ENCODE data around the gene WNT7A.

Gene WNT7A

DNA sequence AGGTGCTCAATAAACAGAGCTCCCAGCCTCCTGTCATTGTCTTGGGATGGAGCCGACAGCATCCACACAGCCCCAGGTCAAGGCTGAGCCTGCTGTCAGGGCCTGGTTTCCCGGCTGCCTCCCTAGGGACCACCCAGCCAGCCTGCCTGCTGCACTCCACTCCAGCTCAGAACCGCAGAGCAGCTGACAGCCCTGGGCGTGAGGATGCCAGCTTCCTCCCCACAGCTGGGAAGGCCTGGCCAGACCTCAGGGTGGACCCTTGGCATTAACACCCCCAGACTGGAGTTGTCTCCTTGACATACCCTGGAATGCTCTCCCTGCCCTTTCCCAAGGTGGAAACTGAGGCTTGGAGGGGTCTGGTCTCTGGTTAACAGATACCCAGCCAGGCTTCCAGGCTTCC, 112.0 kb downstream of the WNT7A start:
- no peak for DNase-seq

DNA sequence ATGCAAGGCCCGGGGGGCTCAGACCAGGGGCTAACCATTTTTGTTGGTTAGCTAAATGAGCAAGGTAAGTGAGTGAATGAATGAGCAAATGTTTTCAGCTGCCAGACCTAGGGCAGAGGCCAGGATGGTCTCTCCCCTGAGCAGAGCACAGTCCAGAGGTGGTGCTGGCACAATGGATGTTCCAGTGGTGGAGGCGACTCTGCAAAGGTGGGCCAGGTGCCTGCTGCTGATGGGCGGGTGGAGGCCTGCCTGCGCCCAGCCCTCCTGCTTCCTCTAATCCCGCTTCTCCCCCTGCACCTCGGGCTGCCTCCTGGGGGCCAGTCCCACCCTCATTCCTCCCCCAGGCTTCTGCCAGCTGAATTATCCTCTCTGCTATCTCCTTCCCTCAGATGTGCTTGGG, 112.8 kb downstream of the WNT7A start:
- no peak for DNase-seq
